DMS153 treated with DMSO at 0.1 percent for 48 hours (cell line): ENCODE data around the gene KCNQ1OT1.

Source experiments
- DNase-seq: peaks from one replicate; lab custom pipeline; 2025; ENCODE audit not compliant: unreplicated experiment; lab: John Stamatoyannopoulos, UW

The KCNQ1OT1 gene

GRCh38 chr11:2688381-2689231 is 11.2 kb downstream of the KCNQ1OT1 start:
- no peak for DNase-seq

GRCh38 chr11:2687782-2688191 is 12.0 kb downstream of the KCNQ1OT1 start:
- no peak for DNase-seq

- DNase-seq, result no peak
These were observed 12.6 kb downstream of the KCNQ1OT1 start for GRCh38 chr11:2687223-2687530.

GRCh38 chr11:2686360-2687222 is 13.2 kb downstream of the KCNQ1OT1 start:
- DNase-seq, result no peak

- DNase-seq, result no peak
These were observed 14.0 kb downstream of the KCNQ1OT1 start for GRCh38 chr11:2685566-2686359.

- no peak for DNase-seq
These were observed 14.7 kb downstream of the KCNQ1OT1 start for GRCh38 chr11:2685051-2685450.

- DNase-seq, result no peak
These were observed 15.2 kb downstream of the KCNQ1OT1 start for GRCh38 chr11:2684581-2684980.

GRCh38 chr11:2683806-2684205 is 16.0 kb downstream of the KCNQ1OT1 start:
- no peak for DNase-seq

GRCh38 chr11:2681408-2682145 is 18.2 kb downstream of the KCNQ1OT1 start:
- DNase-seq, result no peak

GRCh38 chr11:2679011-2679676 is 20.6 kb downstream of the KCNQ1OT1 start:
- DNase-seq, result no peak

- no peak for DNase-seq
These were observed 21.4 kb downstream of the KCNQ1OT1 start for GRCh38 chr11:2678396-2678795.

- DNase-seq, result no peak
These were observed 22.7 kb downstream of the KCNQ1OT1 start for GRCh38 chr11:2677127-2677526.

- DNase-seq, result no peak
These were observed 24.3 kb downstream of the KCNQ1OT1 start for GRCh38 chr11:2675540-2675939.

- DNase-seq, result no peak
These were observed 25.1 kb downstream of the KCNQ1OT1 start for GRCh38 chr11:2674658-2675131.

- no peak for DNase-seq
These were observed 25.8 kb downstream of the KCNQ1OT1 start for GRCh38 chr11:2673871-2674471.

- no peak for DNase-seq
These were observed 26.6 kb downstream of the KCNQ1OT1 start for GRCh38 chr11:2673250-2673610.

GRCh38 chr11:2672553-2673249 is 27.1 kb downstream of the KCNQ1OT1 start:
- no peak for DNase-seq

GRCh38 chr11:2671748-2672147 is 28.0 kb downstream of the KCNQ1OT1 start:
- DNase-seq, result no peak

GRCh38 chr11:2670541-2671100 is 29.2 kb downstream of the KCNQ1OT1 start:
- no peak for DNase-seq
